Progenitor cell of endocrine pancreas (in vitro differentiated cells): ENCODE data around the gene KCNIP4. TPM values are rescaled to one million over a fixed set of nuclear protein-coding genes. Genes with fewer than 3 reads are reported as not detected.

ENCODE experiments used
- DNase-seq: peaks from one replicate; pipeline ENCODE4 v3.0.0; 2021; ENCODE audit warnings: low spot score; ENCODE audit not compliant: unreplicated experiment
- H3K27ac Mint-ChIP-seq: 2 replicates; pipeline ENCODE4 v1.8.0; 2021; ENCODE audit warnings: mild to moderate bottlenecking, moderate library complexity, mixed read lengths
- H3K27me3 Mint-ChIP-seq: 2 replicates; pipeline ENCODE4 v1.8.0; 2021; ENCODE audit warnings: mixed read lengths
- H3K36me3 Mint-ChIP-seq: 2 replicates; pipeline ENCODE4 v1.8.0; 2022; ENCODE audit warnings: mixed read lengths; ENCODE audit not compliant: insufficient read depth
- H3K4me1 Mint-ChIP-seq: 2 replicates; pipeline ENCODE4 v1.8.0; 2021; ENCODE audit warnings: low read depth, mixed read lengths
- H3K4me3 Mint-ChIP-seq: 2 replicates; pipeline ENCODE4 v1.8.0; 2021; ENCODE audit warnings: low read depth, mild to moderate bottlenecking, moderate library complexity, mixed read lengths
- H3K9me3 Mint-ChIP-seq: 2 replicates; pipeline ENCODE4 v1.8.0; 2021; ENCODE audit warnings: low read depth, mixed read lengths
- total RNA-seq: library from RNA; stranded (reverse); gene quantifications from 2 replicates; pipeline ENCODE4 v1.2.1, GENCODE V29; 2021
- TF ChIP-seq, protein P1 (sequence below): fragments of 200-600 bp; sonication (generic); IDR thresholded peaks from one replicate; pipeline ENCODE4 v1.5.0; 2021; ENCODE audit warnings: antibody characterized with exemption, mild to moderate bottlenecking; ENCODE audit not compliant: unreplicated experiment

The KCNIP4 gene
- total RNA-seq, 1 donor from 2014 or later = 0.43 TPM

GRCh38 chr4:21184788-21185187, 763.8 kb downstream of the KCNIP4 start:
- H3K4me3 Mint-ChIP-seq = no peak overlapping the region
- H3K27ac Mint-ChIP-seq = no peak overlapping the region
- DNase-seq = no peak
- TF ChIP-seq, protein P1, sequence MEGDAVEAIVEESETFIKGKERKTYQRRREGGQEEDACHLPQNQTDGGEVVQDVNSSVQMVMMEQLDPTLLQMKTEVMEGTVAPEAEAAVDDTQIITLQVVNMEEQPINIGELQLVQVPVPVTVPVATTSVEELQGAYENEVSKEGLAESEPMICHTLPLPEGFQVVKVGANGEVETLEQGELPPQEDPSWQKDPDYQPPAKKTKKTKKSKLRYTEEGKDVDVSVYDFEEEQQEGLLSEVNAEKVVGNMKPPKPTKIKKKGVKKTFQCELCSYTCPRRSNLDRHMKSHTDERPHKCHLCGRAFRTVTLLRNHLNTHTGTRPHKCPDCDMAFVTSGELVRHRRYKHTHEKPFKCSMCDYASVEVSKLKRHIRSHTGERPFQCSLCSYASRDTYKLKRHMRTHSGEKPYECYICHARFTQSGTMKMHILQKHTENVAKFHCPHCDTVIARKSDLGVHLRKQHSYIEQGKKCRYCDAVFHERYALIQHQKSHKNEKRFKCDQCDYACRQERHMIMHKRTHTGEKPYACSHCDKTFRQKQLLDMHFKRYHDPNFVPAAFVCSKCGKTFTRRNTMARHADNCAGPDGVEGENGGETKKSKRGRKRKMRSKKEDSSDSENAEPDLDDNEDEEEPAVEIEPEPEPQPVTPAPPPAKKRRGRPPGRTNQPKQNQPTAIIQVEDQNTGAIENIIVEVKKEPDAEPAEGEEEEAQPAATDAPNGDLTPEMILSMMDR = peak; percentile 43
- H3K4me1 Mint-ChIP-seq = peaks cover 2% of the 10 kb centered on the region
- no peaks in the 10 kb centered on the region for H3K36me3 Mint-ChIP-seq
- peaks cover 6% of the 10 kb centered on the region for H3K27me3 Mint-ChIP-seq
- no peaks in the 10 kb centered on the region for H3K9me3 Mint-ChIP-seq

- no peaks in the 10 kb centered on the region for H3K9me3 Mint-ChIP-seq
- no peak overlapping the region for H3K4me3 Mint-ChIP-seq
- no peaks in the 10 kb centered on the region for H3K36me3 Mint-ChIP-seq
- no peak for DNase-seq
- peaks cover 6% of the 10 kb centered on the region for H3K4me1 Mint-ChIP-seq
- no peak overlapping the region for H3K27ac Mint-ChIP-seq
- peaks cover 6% of the 10 kb centered on the region for H3K27me3 Mint-ChIP-seq
- TF ChIP-seq, protein P1 = no peak
Measured at GRCh38 chr4:21181716-21182115, 766.9 kb downstream of the KCNIP4 start.

GRCh38 chr4:21177871-21178270, 770.7 kb downstream of the KCNIP4 start:
- TF ChIP-seq, protein P1 = no peak
- H3K9me3 Mint-ChIP-seq = no peaks in the 10 kb centered on the region
- peaks cover 8% of the 10 kb centered on the region for H3K4me1 Mint-ChIP-seq
- H3K36me3 Mint-ChIP-seq = no peaks in the 10 kb centered on the region
- no peak overlapping the region for H3K4me3 Mint-ChIP-seq
- H3K27me3 Mint-ChIP-seq = peaks cover 5% of the 10 kb centered on the region
- no peak for DNase-seq
- H3K27ac Mint-ChIP-seq = no peak overlapping the region

DNA sequence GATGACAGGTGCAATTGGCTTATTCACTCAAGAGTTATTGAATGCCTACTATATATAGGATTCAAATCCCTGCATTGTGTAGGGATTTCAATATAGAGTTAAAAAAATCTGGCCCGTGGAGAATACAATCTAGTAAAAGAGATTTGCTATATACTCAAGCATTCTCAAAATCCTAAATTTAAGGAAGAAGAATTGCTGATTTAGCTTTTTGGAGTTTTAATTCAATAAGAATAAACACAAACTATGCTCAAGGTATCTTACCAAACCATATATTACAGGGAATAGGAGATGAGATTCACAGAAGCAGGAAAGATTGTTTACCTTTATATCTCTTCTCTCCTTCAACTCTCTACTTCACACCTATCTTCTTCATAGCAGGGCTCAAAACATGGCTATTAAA, 771.5 kb downstream of the KCNIP4 start:
- no peak for DNase-seq
- H3K9me3 Mint-ChIP-seq = no peaks in the 10 kb centered on the region
- H3K36me3 Mint-ChIP-seq = no peaks in the 10 kb centered on the region
- peaks cover 8% of the 10 kb centered on the region for H3K4me1 Mint-ChIP-seq
- TF ChIP-seq, protein P1 = no peak
- no peak overlapping the region for H3K4me3 Mint-ChIP-seq
- peaks cover 7% of the 10 kb centered on the region for H3K27me3 Mint-ChIP-seq
- no peak overlapping the region for H3K27ac Mint-ChIP-seq

- TF ChIP-seq, protein P1 = no peak
- Mint-ChIP-seq H3K36me3 (no peaks in the 10 kb centered on the region), H3K27ac (no peak overlapping the region), H3K4me3 (no peak overlapping the region), H3K27me3 (no peaks in the 10 kb centered on the region), H3K4me1 (no peaks in the 10 kb centered on the region), H3K9me3 (no peaks in the 10 kb centered on the region)
- no peak for DNase-seq
Measured at GRCh38 chr4:21167711-21168110, 780.9 kb downstream of the KCNIP4 start.
